Hepatocyte (in vitro differentiated cells): ENCODE data around the gene NAA40.

Experiments used
- EZH2 ChIP-seq: fragments of 200-600 bp; sonication (generic); IDR thresholded peaks from 2 replicates; pipeline ENCODE4 v1.6.1; 2016; ENCODE audit warnings: antibody characterized with exemption, mild to moderate bottlenecking, borderline replicate concordance
- EZH2phosphoT487 ChIP-seq: fragments of 200-600 bp; sonication (generic); IDR thresholded peaks from one replicate; pipeline ENCODE4 v1.6.1; 2018; ENCODE audit warnings: antibody characterized with exemption, mild to moderate bottlenecking, low read depth, moderate library complexity; ENCODE audit not compliant: unreplicated experiment, severe bottlenecking
- TF ChIP-seq, protein P1 (sequence below): fragments of 200-600 bp; sonication (generic); IDR thresholded peaks from 2 replicates; pipeline ENCODE4 v1.5.1; 2016; ENCODE audit warnings: antibody characterized with exemption, mild to moderate bottlenecking; ENCODE audit not compliant: poor library complexity

DNA sequence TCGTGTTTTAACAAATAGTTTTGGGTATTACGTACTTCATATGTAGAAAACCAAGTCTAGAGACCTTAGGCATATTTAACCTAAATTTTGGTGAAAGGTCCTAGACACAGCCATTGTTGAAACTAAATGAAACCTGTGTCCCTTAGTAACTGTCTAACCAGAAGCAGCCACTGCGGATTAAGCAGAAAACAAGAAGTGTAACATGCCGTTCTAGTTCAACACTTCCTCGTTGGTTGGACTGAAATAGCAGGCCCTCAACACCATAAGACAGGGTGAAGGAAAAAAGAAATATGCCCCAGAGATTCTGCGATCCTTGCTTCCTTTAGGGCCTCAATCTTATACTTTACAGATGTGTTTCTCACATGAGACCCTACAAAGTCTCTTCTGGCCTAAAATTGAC lies 2.0 kb downstream of the NAA40 start:
- TF ChIP-seq, protein P1, sequence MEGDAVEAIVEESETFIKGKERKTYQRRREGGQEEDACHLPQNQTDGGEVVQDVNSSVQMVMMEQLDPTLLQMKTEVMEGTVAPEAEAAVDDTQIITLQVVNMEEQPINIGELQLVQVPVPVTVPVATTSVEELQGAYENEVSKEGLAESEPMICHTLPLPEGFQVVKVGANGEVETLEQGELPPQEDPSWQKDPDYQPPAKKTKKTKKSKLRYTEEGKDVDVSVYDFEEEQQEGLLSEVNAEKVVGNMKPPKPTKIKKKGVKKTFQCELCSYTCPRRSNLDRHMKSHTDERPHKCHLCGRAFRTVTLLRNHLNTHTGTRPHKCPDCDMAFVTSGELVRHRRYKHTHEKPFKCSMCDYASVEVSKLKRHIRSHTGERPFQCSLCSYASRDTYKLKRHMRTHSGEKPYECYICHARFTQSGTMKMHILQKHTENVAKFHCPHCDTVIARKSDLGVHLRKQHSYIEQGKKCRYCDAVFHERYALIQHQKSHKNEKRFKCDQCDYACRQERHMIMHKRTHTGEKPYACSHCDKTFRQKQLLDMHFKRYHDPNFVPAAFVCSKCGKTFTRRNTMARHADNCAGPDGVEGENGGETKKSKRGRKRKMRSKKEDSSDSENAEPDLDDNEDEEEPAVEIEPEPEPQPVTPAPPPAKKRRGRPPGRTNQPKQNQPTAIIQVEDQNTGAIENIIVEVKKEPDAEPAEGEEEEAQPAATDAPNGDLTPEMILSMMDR, result no peak
- no peak for TF ChIP-seq EZH2phosphoT487
- TF ChIP-seq EZH2, result no peak
